ENCODE measurements around the gene ZBTB3.

- TF ChIP-seq TAF1 (IDR thresholded peaks at IDR 0.05; ENCODE audit: borderline replicate concordance, insufficient read depth, low read length) (peak; percentile 50; the same call in 1 of the 2 replicates), POLR2AphosphoS5 (IDR thresholded peaks at IDR 0.05; ENCODE audit: low read depth, low read length) (peak; percentile 73), SIN3A (IDR thresholded peaks at IDR 0.05; ENCODE audit: borderline replicate concordance, insufficient read depth, low read length) (no peak)
- TF ChIP-seq, protein P1, sequence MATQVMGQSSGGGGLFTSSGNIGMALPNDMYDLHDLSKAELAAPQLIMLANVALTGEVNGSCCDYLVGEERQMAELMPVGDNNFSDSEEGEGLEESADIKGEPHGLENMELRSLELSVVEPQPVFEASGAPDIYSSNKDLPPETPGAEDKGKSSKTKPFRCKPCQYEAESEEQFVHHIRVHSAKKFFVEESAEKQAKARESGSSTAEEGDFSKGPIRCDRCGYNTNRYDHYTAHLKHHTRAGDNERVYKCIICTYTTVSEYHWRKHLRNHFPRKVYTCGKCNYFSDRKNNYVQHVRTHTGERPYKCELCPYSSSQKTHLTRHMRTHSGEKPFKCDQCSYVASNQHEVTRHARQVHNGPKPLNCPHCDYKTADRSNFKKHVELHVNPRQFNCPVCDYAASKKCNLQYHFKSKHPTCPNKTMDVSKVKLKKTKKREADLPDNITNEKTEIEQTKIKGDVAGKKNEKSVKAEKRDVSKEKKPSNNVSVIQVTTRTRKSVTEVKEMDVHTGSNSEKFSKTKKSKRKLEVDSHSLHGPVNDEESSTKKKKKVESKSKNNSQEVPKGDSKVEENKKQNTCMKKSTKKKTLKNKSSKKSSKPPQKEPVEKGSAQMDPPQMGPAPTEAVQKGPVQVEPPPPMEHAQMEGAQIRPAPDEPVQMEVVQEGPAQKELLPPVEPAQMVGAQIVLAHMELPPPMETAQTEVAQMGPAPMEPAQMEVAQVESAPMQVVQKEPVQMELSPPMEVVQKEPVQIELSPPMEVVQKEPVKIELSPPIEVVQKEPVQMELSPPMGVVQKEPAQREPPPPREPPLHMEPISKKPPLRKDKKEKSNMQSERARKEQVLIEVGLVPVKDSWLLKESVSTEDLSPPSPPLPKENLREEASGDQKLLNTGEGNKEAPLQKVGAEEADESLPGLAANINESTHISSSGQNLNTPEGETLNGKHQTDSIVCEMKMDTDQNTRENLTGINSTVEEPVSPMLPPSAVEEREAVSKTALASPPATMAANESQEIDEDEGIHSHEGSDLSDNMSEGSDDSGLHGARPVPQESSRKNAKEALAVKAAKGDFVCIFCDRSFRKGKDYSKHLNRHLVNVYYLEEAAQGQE (IDR thresholded peaks at IDR 0.05; ENCODE audit: insufficient read depth in 1 of 2, low read depth in 2 of 2, low read length in 2 of 2) = no peak
These were observed 44.5 kb downstream of the ZBTB3 start for GRCh38 chr11:62709247-62710000.
